GM19240 (cell line): ENCODE measurements around the gene ZNF264.
"Not testable (repeated sequence)": the region's sequence is repeated elsewhere in the genome, so short reads cannot be mapped to it uniquely, and the experiment has no call there.

ENCODE experiments used
- DNase-seq: peaks from one replicate; pipeline ENCODE4 v3.0.0; 2011; ENCODE audit warnings: low spot score; ENCODE audit not compliant: insufficient read length

Gene ZNF264

GRCh38 chr19:57191141-57192076 is at the start of gene ZNF264:
TSS of gene ZNF264 (plus strand) at chr19:57191500. CDS start at chr19:57191914, 414 bp downstream.
- peak; percentile 84 for DNase-seq

DNA sequence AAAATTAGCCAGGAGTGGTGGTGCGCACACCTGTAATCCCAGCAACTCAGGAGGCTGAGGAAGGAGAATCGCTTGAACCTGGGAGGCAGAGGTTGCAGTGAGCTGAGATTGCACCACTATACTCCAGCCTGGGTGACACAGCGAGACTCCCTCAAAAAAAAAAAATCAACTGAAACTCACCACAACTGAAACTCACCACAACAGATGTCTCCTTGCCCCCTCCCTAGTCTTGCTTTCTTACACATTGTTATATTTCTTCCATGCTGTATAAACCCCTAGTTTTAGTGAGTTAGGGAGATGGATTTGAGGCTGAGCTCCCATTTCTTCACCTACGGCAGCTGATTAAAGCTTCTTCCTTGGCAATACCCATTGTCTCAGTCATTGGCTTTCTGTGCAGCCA is 49.6 kb upstream of the ZNF264 start:
- no peak for DNase-seq

- no peak for DNase-seq
These were observed 38.4 kb upstream of the ZNF264 start for GRCh38 chr19:57152921-57153320.

- no peak for DNase-seq
These were observed 29.2 kb upstream of the ZNF264 start for GRCh38 chr19:57161985-57162539.

GRCh38 chr19:57165846-57166245 is 25.5 kb upstream of the ZNF264 start:
- no peak for DNase-seq

GRCh38 chr19:57167385-57167784 is 23.9 kb upstream of the ZNF264 start, which contains the start of gene DUXA:
TSS of gene DUXA (minus strand) at chr19:57167485. CDS start at chr19:57167443, 42 bp downstream.
- DNase-seq = no peak

GRCh38 chr19:57171551-57172081 is 19.7 kb upstream of the ZNF264 start:
- DNase-seq = peak; percentile 25

DNA sequence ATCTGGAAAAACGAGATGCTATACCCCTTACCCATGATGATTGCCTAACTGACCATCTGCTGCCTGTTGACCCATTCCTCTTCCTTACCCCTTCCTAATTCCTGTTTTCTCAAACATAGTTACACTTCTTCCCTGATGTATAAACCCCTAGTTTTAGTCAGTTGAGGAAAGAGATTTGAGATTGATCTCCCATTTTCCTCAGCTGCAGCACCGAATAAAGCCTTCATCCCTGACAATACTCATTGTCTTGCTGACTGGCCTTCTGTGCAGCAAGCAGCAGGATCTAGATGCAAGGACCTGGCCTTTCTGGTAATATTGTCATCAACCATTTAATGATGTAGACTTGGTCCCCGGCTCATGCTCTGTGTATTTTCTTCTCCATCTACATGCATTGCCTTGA is 999 bp upstream of the ZNF264 start:
- no peak for DNase-seq

DNA sequence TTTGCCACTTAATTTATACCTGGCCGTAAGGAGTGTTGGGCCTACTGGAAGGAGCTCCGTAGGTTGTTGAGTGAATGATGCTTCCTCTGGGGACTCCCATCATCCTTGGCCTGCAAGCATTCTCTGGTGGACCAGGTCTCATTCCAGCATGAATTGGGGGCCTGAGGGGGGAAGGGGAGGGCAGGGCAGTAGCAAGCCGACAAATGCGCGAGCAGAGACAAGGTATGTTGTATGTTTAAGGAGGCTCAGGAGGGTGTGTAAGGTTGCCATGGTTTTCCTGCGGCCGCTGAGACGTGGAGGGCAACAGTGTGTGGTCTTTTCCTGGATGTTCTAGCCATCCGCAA is 749 bp downstream of the ZNF264 start:
- DNase-seq = no peak

DNA sequence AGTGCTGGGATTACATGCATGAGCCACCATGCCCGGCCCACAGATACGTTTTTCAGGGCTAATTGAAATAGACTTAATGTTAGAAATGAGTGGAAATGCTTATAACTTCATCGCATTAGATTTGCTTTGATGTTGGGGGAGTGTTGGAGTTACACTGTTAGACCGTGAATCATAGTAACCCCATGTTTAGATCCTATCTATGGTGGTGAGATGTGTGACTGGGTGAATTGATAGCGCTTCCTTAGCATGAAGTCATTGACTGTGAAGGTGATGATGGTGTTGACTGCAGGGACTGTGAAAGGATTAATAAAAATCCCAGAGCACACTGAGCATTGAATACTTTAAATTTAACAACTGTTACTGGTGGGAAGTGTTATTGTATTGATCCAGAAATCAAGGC is 1.7 kb downstream of the ZNF264 start:
- no peak for DNase-seq

GRCh38 chr19:57197874-57198273 is 6.6 kb downstream of the ZNF264 start:
- not testable (repeated sequence) for DNase-seq

DNA sequence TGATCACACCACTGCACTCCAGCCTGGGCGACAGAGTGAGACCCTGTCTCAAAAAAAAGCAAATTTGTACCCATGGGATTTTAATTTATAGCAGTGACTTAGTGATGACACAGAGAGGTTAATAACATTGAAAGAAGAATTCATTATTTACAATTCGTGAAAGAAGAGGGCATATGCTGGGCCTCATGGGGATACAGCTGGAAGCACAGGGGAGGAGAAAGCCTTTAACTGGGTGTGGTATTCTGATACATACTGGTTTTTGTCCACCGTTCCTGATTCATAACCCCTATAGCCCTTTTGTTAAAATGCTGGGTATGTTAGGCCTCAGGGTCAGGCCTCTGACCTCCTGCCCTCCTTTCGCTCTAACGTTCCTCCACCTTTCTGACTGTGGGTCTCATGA is 10.9 kb downstream of the ZNF264 start:
- DNase-seq = no peak

GRCh38 chr19:57210381-57210780 is 19.1 kb downstream of the ZNF264 start:
- no peak for DNase-seq

GRCh38 chr19:57212109-57212508 is 20.8 kb downstream of the ZNF264 start:
- DNase-seq = no peak

- DNase-seq = no peak
These were observed 36.2 kb downstream of the ZNF264 start for GRCh38 chr19:57227502-57227901.

- no peak for DNase-seq
These were observed 40.4 kb downstream of the ZNF264 start for GRCh38 chr19:57231686-57232085.

GRCh38 chr19:57233207-57233606 is 41.9 kb downstream of the ZNF264 start:
- DNase-seq = no peak

GRCh38 chr19:57239982-57240310 is 48.6 kb downstream of the ZNF264 start:
- DNase-seq = no peak

DNA sequence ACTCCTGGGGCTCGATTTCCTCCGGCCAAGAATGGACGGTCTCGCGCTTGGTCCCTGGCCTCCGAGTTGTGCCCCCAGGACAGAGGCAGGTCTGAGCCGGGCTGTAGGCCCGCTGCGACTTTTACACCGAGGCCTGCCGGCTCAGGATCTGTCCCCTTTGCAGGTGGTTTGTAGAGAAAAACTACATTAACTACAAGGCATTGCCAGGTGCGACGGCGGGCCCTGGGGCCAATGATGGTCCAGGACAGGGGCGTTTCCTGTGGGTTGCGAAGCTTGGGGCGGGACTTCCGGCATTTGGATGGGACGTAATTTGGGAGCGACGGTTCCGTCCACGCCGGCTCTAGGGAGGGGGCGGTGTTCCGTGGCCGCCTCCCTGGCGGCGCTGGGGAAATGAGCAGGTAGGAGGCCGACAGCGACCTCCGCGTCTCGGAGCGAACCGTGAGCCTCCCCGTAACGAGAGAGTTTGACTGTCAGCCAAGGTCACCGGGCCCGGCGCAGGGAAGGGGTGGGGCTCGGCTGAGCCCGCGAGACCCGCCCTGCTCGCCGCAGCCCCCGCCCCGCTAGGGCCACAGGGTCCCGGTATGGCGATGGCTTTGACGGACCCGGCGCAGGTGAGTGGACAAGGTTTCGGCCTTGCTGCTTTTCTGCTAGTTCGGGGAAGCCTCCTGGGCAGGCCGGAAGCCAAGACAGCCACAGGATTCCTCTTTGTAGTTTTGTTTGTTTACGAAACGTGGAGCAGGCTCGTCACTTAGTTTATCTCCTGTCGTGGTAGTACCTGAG is 49.2 kb downstream of the ZNF264 start, which contains the start of gene ZNF805:
TSS of gene ZNF805 (plus strand) at position 322 of the 780 bp plus-strand sequence. CDS start at position 582, 260 bp downstream.
- peak; percentile 91 for DNase-seq

DNA sequence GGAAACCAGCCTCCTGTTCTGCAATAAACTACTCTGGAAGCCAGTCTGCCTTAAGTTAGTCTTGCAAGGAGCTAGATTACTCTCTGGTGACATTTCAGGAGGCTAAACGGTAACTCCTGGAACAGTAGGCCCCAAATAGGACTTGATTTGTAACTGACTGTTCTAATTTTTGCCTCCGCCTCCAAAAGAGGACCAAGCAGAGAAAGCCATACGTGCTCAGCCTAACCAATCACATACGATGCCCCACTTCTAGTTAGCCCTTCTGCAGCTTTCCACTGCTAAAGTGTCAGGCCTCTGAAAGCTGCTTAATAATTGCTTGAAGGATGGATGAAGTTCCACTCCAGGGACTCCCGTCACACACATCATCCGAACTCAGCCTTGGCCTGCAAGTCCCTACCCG is 49.9 kb downstream of the ZNF264 start:
- no peak for DNase-seq

- no peak for DNase-seq
These were observed 51.5 kb downstream of the ZNF264 start for GRCh38 chr19:57242821-57243220.

DNA sequence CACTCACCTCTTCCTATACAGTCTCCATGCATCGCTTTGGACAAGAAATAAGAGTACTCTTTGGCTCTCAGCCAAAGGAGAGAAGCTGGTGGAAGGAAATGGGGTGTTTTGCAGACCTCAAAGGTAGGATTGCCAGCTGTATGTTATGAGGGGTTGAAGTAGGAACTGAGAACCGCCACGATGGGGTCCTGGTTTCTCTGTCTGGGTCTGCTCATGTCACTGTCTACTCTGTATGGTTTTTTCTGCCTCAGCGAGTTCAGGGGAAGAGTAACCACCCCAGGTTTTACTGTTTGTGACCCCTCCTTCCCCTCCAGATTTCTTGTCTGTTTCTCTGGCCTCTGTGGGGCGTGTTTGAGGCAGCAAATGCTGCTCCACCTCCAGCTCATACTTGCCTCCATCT is 53.2 kb downstream of the ZNF264 start:
- DNase-seq = no peak
